Gastrocnemius medialis (tissue), 4 donors: ENCODE measurements around the gene WDR4. TPM values are rescaled to one million over a fixed set of nuclear protein-coding genes. Genes with fewer than 3 reads are reported as not detected.

Source experiments
- ATAC-seq, 2 donors: fragments of 150-250 bp; one replicate each; pipeline ENCODE4 v1.9.1; 2016
- DNase-seq, 2 donors: peaks; one replicate each; pipeline ENCODE4 v3.0.0-alpha.2; 2019
- H3K27ac ChIP-seq, 4 donors: fragments of 200-600 bp; sonication (generic); 1 replicate in 1 of 4; 2 replicates in 3 of 4; pipeline ENCODE4 v1.5.1; 2016 to 2018; ENCODE audit warnings: mild to moderate bottlenecking in 2 of 4, moderate library complexity in 1 of 4
- H3K27me3 ChIP-seq, 3 donors: fragments of 200-600 bp; sonication (generic) in 2 of 3; 1 replicate in 1 of 3; 2 replicates in 2 of 3; pipeline versions ENCODE4 v1.5.1 to v1.6.0; 2016 to 2019; ENCODE audit warnings: mild to moderate bottlenecking in 1 of 3, moderate library complexity in 1 of 3
- H3K36me3 ChIP-seq, 2 donors: fragments of 200-600 bp; sonication (generic) in 1 of 2; one replicate each; pipeline ENCODE4 v1.5.1; 2017 to 2018
- H3K4me1 ChIP-seq, 2 donors: fragments of 200-600 bp; sonication (generic) in 1 of 2; one replicate each; pipeline ENCODE4 v1.5.1; 2016 to 2017; ENCODE audit warnings: mild to moderate bottlenecking in 2 of 2
- H3K4me3 ChIP-seq, 4 donors: fragments of 200-600 bp; sonication (generic) in 3 of 4; 1 replicate in 1 of 4; 2 replicates in 3 of 4; pipeline ENCODE4 v1.5.1; 2016 to 2019; ENCODE audit warnings: mild to moderate bottlenecking in 2 of 4
- H3K9me3 ChIP-seq, 3 donors: fragments of 200-600 bp; sonication (generic) in 2 of 3; 1 replicate in 1 of 3; 2 replicates in 2 of 3; pipeline ENCODE4 v1.5.1; 2016 to 2019
- CTCF ChIP-seq, 5 experiments: fragments of 450-650 bp in 3 of 5; fragments of 200-600 bp in 2 of 5; sonication (generic) in 2 of 5; IDR thresholded peaks in 4 of 5; conservative IDR thresholded peaks in 1 of 5; 1 replicate in 4 of 5; 2 replicates in 1 of 5; pipeline ENCODE4 v1.5.1; 2016 to 2019; ENCODE audit warnings: antibody characterized with exemption in 5 of 5, mild to moderate bottlenecking in 3 of 5, moderate library complexity in 3 of 5
- POLR2A ChIP-seq, 2 donors: fragments of 450-650 bp; IDR thresholded peaks; one replicate each; pipeline ENCODE4 v1.6.1; 2017; ENCODE audit warnings: antibody characterized with exemption in 2 of 2, mild to moderate bottlenecking in 2 of 2, moderate library complexity in 2 of 2
- in situ Hi-C, 4 donors: fragments of 200-750 bp; cut with MboI; loops; one replicate each; pipeline versions ENCODE4 v1.15.0 to v1.8.0; 2017; ENCODE audit warnings: low sequenced_read_pairs in 4 of 4
- intact Hi-C: fragments of 100-400 bp; cut with DNase I; formaldehyde crosslinking; loops from one replicate; pipeline ENCODE4 v1.15.1; 2023; ENCODE audit warnings: low total_unique reads
- total RNA-seq, 4 donors: library from RNA; depleted of rRNA; stranded (reverse); fragments of >200 nt; gene quantifications; one replicate each; pipeline versions ENCODE4 v1.1.0 to v1.2.3, GENCODE V29; 2016

The WDR4 gene
- total RNA-seq, 4 donors from 2014 or later: 1.9 to 13.3 (median 4.4) TPM

- Histone ChIP-seq H3K36me3 (peaks cover 0 to 53% of the 10 kb centered on the region in 2 donors), H3K27ac (no peak overlapping the region), H3K9me3 (no peaks in the 10 kb centered on the region), H3K4me1 (no peaks in the 10 kb centered on the region), H3K27me3 (no peaks in the 10 kb centered on the region), H3K4me3 (no peak overlapping the region)
- ATAC-seq: no peak
- in situ Hi-C loops: no loop called here
- intact Hi-C loops: no loop called here
- TF ChIP-seq CTCF (IDR thresholded peaks at IDR 0.05 in 4 of 5, conservative IDR thresholded peaks at IDR 0.05 in 1 of 5) (no peak), POLR2A (IDR thresholded peaks at IDR 0.05) (no peak)
- DNase-seq: no peak
Measured at GRCh38 chr21:42863504-42863870, 15.9 kb downstream of the WDR4 start.

GRCh38 chr21:42862774-42863503, 16.4 kb downstream of the WDR4 start:
- Histone ChIP-seq H3K36me3 (peaks cover 0 to 47% of the 10 kb centered on the region in 2 donors), H3K4me1 (no peaks in the 10 kb centered on the region), H3K4me3 (no peak overlapping the region), H3K9me3 (no peaks in the 10 kb centered on the region), H3K27ac (no peak overlapping the region), H3K27me3 (no peaks in the 10 kb centered on the region)
- intact Hi-C loops: no loop called here
- in situ Hi-C loops: no loop called here
- ATAC-seq (no peak), DNase-seq (no peak)
- TF ChIP-seq CTCF (IDR thresholded peaks at IDR 0.05 in 4 of 5, conservative IDR thresholded peaks at IDR 0.05 in 1 of 5): no peak

GRCh38 chr21:42861848-42862400, 17.4 kb downstream of the WDR4 start:
- in situ Hi-C loops (no loop called here), intact Hi-C loops (no loop called here)
- H3K4me3 ChIP-seq: no peak overlapping the region
- no peaks in the 10 kb centered on the region for H3K27me3 ChIP-seq
- no peaks in the 10 kb centered on the region for H3K4me1 ChIP-seq
- H3K36me3 ChIP-seq: peaks cover 0 to 41% of the 10 kb centered on the region in 2 donors
- H3K27ac ChIP-seq: no peak overlapping the region
- DNase-seq (no peak), ATAC-seq (no peak)
- no peak for TF ChIP-seq CTCF (IDR thresholded peaks at IDR 0.05 in 4 of 5, conservative IDR thresholded peaks at IDR 0.05 in 1 of 5)
- no peak for TF ChIP-seq POLR2A (IDR thresholded peaks at IDR 0.05)
- H3K9me3 ChIP-seq: no peaks in the 10 kb centered on the region

GRCh38 chr21:42861311-42861847, 18.0 kb downstream of the WDR4 start:
- Histone ChIP-seq H3K36me3 (peaks cover 0 to 45% of the 10 kb centered on the region in 2 donors), H3K27me3 (no peaks in the 10 kb centered on the region), H3K9me3 (no peaks in the 10 kb centered on the region), H3K27ac (no peak overlapping the region), H3K4me3 (no peak overlapping the region), H3K4me1 (no peaks in the 10 kb centered on the region)
- no peak for TF ChIP-seq POLR2A (IDR thresholded peaks at IDR 0.05)
- no peak for TF ChIP-seq CTCF (IDR thresholded peaks at IDR 0.05 in 4 of 5, conservative IDR thresholded peaks at IDR 0.05 in 1 of 5)
- intact Hi-C loops (no loop called here), in situ Hi-C loops (no loop called here)
- no peak for DNase-seq
- no peak for ATAC-seq
